RWPE2 (cell line): ENCODE measurements around the gene NUBPL.
A peak's percentile ranks its signal among the peaks of the same experiment; 100 is the strongest.

Source experiments
- ATAC-seq: fragments of 200-7000 bp; cut with Tn5 transposase; 3 replicates; pipeline ENCODE4 v1.9.1; 2021; ENCODE audit warnings: low read depth
- DNase-seq: peaks from one replicate; pipeline ENCODE4 v3.0.0-alpha.2; 2020; ENCODE audit warnings: low spot score
- H3K27ac ChIP-seq: fragments of 450-650 bp; 2 replicates; pipeline ENCODE4 v1.5.1; 2017; ENCODE audit warnings: mild to moderate bottlenecking; ENCODE audit not compliant: poor library complexity, severe bottlenecking
- H3K27me3 ChIP-seq: fragments of 250-450 bp; sonication (Bioruptor Pico); 2 replicates; pipeline ENCODE4 v1.5.1; 2021; ENCODE audit warnings: mild to moderate bottlenecking, moderate library complexity; ENCODE audit not compliant: insufficient read depth, poor library complexity, severe bottlenecking
- H3K36me3 ChIP-seq: fragments of 250-450 bp; sonication (Bioruptor Pico); 2 replicates; pipeline ENCODE4 v1.5.1; 2020; ENCODE audit warnings: low read depth, mild to moderate bottlenecking, moderate library complexity
- H3K4me1 ChIP-seq: fragments of 250-450 bp; sonication (Bioruptor Pico); 2 replicates; pipeline ENCODE4 v1.5.1; 2021; ENCODE audit warnings: mild to moderate bottlenecking, moderate library complexity; ENCODE audit not compliant: insufficient read depth, poor library complexity, severe bottlenecking
- H3K4me3 ChIP-seq: fragments of 250-450 bp; sonication (Bioruptor Pico); 2 replicates; pipeline ENCODE4 v1.5.1; 2021; ENCODE audit warnings: mild to moderate bottlenecking, moderate library complexity; ENCODE audit not compliant: severe bottlenecking
- H3K9me3 ChIP-seq: fragments of 250-450 bp; sonication (Bioruptor Pico); 2 replicates; pipeline ENCODE4 v1.5.1; 2021; ENCODE audit warnings: mild to moderate bottlenecking, moderate library complexity; ENCODE audit not compliant: severe bottlenecking
- TF ChIP-seq, protein P1 (sequence below): fragments of 450-650 bp; IDR thresholded peaks from one replicate; pipeline ENCODE4 v1.5.1; 2017; ENCODE audit warnings: mild to moderate bottlenecking, moderate library complexity; ENCODE audit not compliant: poor library complexity, severe bottlenecking

Gene NUBPL

DNA sequence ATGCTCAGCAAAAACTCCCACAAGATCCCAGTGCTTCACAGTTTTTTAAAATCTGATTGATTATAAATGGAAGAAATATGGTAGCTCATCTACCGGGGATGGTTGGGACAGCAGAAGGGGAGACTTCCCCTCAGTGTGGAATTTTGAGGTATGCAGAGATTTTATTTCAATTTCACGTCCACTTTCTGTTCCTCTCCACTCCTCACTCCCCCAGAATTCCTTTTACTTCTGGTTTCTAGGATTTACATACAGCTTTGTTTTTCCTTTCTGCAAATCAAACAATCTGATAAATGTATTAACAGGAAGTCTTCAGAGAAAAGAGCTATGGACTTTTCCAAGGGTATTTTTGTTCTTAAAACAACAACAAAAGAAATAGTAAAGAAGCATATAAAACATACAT lies 334.4 kb downstream of the NUBPL start:
- Histone ChIP-seq H3K27ac (no peak overlapping the region), H3K4me1 (peaks cover 18% of the 10 kb centered on the region), H3K27me3 (no peaks in the 10 kb centered on the region), H3K4me3 (no peak overlapping the region), H3K9me3 (no peaks in the 10 kb centered on the region), H3K36me3 (no peaks in the 10 kb centered on the region)
- DNase-seq (no peak), ATAC-seq (no peak)
- TF ChIP-seq, protein P1, sequence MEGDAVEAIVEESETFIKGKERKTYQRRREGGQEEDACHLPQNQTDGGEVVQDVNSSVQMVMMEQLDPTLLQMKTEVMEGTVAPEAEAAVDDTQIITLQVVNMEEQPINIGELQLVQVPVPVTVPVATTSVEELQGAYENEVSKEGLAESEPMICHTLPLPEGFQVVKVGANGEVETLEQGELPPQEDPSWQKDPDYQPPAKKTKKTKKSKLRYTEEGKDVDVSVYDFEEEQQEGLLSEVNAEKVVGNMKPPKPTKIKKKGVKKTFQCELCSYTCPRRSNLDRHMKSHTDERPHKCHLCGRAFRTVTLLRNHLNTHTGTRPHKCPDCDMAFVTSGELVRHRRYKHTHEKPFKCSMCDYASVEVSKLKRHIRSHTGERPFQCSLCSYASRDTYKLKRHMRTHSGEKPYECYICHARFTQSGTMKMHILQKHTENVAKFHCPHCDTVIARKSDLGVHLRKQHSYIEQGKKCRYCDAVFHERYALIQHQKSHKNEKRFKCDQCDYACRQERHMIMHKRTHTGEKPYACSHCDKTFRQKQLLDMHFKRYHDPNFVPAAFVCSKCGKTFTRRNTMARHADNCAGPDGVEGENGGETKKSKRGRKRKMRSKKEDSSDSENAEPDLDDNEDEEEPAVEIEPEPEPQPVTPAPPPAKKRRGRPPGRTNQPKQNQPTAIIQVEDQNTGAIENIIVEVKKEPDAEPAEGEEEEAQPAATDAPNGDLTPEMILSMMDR = no peak

DNA sequence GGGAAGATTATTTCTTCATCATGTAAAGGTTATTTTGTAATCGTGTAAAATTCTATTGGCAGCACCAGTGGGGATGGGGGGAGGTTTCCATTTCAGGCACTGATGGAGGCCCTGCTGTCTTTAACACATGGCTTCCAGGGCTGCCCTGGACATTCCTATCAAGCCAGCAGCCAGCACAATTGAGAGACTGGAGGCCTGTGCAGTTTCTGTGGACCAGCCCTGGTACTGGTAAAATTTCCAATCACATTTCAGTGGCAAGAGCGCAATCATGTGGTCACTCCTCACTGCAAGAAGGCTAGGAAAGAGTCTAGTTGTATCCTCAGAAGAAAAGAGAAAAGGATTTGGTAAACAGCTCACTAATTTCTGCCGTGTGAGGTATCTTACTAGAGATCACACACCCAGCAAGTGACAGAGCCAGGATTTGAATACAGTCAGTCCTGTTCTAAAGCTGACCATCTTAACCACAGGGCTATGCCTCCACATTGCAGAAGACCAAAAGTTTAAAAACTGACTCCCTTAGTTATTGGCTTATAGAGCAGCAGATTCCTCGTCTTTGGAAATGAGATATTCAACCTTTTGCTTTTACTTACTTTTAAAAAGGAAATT lies 336.5 kb downstream of the NUBPL start:
- no peaks in the 10 kb centered on the region for H3K36me3 ChIP-seq
- no peaks in the 10 kb centered on the region for H3K9me3 ChIP-seq
- no peak overlapping the region for H3K27ac ChIP-seq
- TF ChIP-seq, protein P1 = peak; percentile 11
- no peak overlapping the region for H3K4me3 ChIP-seq
- DNase-seq (no peak), ATAC-seq (no peak)
- H3K4me1 ChIP-seq = peaks cover 29% of the 10 kb centered on the region
- H3K27me3 ChIP-seq = no peaks in the 10 kb centered on the region

DNA sequence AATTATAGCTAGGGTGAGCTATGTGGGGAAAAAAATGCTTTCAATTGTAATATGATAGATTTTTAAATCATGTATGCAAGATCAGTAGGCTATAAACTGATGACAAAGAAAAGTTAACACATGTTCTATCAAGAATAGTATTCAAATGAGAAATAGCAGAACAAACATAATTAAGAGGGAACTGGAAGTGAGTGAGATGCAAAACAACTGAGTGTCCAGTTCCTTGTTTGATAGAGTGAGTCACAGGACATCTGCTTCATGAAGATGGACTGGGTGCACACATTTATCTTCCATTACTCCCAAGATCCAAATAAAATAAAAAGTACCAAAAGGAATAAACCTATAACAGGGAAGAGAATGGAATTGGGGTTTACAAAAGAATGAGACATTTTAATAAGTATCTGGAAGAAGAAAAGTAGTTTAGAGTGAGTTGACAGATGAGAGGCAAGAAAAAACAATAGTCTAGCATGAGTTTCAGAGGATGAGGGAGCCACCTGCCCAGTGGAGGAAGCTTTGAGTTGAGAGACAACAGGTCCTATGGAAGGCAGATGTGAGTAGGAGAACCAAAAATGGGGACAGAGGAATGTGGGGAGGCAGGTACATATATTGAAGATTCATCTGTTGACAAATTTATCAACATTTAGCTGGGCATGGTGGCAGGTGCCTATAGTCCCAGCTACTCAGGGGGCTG lies 337.8 kb downstream of the NUBPL start:
- Histone ChIP-seq H3K36me3 (no peaks in the 10 kb centered on the region), H3K27me3 (no peaks in the 10 kb centered on the region), H3K27ac (no peak overlapping the region), H3K4me3 (no peak overlapping the region), H3K4me1 (peaks cover 36% of the 10 kb centered on the region), H3K9me3 (no peaks in the 10 kb centered on the region)
- no peak for DNase-seq
- no peak for ATAC-seq
- TF ChIP-seq, protein P1 = no peak

DNA sequence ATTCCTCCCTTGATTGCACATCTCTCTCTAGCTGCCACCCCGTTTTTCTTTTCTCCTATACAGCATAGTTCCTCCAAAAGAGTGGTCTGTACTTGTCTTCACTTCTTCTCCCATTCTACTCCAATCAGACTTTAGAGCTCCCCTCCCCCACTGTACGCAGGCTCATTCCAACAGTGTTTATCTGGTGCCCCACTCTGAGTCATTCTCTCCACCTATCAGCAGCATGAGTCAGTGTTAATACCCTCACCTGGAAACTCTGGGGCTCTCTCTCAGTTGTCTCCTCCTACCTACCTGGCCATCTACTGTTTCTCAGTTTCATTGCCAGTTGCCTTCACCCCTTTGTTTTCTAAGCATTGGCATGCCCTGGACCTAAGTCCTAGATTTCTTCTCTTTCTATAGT lies 340.8 kb downstream of the NUBPL start:
- no peaks in the 10 kb centered on the region for H3K36me3 ChIP-seq
- H3K4me3 ChIP-seq = no peak overlapping the region
- H3K27ac ChIP-seq = peak overlapping the region; percentile 10
- H3K27me3 ChIP-seq = no peaks in the 10 kb centered on the region
- peaks cover 18% of the 10 kb centered on the region for H3K4me1 ChIP-seq
- H3K9me3 ChIP-seq = no peaks in the 10 kb centered on the region
- ATAC-seq = peak; percentile 98
- TF ChIP-seq, protein P1 = no peak
- DNase-seq = peak; percentile 80
